Measurements from ENCODE around the gene ZNF668.
A peak's percentile ranks its signal among the peaks of the same experiment; 100 is the strongest.

ZNF668 gene

GRCh38 chr16:31073970-31074813 lies at the start of gene ZNF668, which contains the start of gene ZNF646:
Gene ZNF668 (minus strand): TSS chr16:31074240. CDS start chr16:31064459, 9,781 bp downstream.
Gene ZNF646 (plus strand): TSS chr16:31074422. CDS start chr16:31076325, 1,903 bp downstream.
- peak; percentile 99 for DNase-seq

GRCh38 chr16:31120129-31120528 lies 46.1 kb upstream of the ZNF668 start:
- no peak for DNase-seq

- no peak for DNase-seq
These were observed 44.4 kb upstream of the ZNF668 start for GRCh38 chr16:31118223-31119155.

DNA sequence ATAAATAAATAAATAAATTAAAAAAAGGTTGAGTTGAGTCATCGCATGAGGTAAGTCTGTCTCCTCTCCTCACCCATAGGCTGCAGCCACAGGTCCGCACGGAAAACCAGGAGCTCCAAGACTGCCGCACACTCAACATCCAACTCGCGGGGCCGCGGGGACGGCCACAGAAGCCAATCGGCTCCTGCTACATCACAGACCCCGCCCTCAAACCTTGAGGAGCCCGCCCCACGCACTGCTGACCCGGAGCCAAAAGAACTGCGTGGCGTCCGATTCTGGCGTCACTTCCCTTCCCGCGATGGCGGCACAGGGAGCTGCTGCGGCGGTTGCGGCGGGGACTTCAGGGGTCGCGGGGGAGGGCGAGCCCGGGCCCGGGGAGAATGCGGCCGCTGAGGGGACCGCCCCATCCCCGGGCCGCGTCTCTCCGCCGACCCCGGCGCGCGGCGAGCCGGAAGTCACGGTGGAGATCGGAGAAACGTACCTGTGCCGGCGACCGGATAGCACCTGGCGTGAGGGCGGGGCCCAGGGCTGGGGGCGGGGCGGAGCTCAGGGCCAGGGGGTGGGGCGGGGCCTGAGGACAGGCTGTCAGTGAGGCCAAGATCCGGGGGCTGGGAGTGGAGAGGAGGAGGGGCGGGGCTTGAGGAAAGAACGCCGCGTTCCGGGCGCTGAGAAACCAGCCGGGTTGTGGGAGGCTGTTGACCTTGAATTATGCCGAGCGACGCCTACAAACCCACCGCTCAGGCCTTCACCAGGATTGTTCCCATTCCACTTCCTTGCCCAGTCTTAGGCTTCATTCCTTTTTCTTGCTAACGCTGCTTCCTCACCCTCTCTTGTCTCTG lies 43.6 kb upstream of the ZNF668 start, which contains the start of gene KAT8:
TSS of gene KAT8 (plus strand) at position 281 of the 839 bp plus-strand sequence. CDS start at position 299, 18 bp downstream.
- peak; percentile 99 for DNase-seq

GRCh38 chr16:31114468-31114867 lies 40.4 kb upstream of the ZNF668 start:
- DNase-seq, result no peak

DNA sequence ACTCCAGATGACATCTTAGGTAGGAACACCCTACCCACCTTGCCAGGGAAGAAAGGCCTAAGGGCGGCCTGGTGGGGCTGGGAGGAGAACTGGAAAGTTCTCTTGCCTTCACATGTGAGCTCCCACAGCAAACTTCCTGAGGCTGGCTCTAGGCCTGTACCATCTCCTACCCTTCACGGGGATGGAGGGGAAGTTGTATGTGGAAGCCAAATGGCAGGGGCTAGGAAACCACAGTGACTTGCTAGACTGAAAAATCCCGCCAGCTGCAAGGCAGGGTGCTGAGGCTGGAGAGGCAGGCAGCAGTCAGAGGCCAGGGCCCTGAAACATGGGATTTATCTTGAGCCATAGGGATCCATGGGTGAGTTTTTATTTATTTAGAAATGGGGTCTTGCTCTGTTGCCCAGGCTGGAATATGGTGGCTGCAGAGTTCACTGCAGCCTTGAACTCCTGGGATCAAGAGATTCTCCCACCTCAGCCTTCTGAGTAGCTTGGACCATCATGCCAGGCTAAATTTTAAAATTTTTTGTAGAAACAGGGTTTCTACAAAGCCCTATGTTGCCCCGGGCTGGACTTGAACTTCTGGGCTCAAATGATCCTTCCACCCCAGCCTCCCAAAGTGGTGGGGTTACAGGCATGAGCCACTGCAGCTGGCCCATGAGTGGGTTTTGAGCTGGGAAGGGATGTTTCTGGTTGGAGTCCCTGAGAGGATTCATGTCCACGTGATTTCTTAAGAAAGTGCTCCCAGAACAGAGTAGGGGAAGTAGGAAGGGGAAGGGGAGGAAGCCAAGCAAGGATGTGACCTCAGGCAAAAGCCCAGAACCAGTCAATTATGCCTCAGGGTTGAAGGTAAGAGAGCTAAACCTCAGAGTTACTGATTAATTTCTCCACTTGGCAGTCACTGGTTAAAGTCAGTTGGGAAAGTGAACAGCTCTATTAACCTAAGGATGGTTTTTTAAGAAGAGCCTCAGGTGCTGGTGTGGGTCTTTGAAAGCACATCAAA lies 39.4 kb upstream of the ZNF668 start:
- no peak for DNase-seq

- no peak for DNase-seq
These were observed 38.7 kb upstream of the ZNF668 start for GRCh38 chr16:31112711-31113110.

DNA sequence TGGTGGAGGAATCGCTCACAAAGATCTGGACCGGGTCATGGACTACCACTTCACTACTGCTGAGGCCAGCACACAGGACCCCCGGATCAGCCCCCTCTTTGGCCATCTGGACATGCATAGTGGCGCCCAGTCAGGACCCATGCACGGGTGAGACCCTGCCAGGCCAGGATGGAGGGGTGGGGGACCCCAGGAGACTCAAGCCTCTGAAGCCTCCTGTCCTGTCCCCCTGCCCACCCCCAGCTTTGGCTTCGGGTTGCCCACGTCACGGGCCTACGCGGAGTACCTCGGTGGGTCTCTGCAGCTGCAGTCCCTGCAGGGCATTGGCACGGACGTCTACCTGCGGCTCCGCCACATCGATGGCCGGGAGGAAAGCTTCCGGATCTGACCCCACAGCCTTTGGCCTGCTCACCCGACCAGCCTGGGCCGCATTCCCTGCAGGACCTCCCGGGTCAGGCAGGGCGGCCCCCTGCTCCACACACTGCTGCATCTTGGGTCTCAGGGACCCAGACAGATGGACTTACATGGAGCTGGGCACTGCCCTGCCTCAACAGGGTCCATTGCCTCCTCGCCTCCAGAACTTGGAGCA lies 37.9 kb upstream of the ZNF668 start:
- no peak for DNase-seq

- no peak for DNase-seq
These were observed 36.3 kb upstream of the ZNF668 start for GRCh38 chr16:31110106-31111034.

- no peak for DNase-seq
These were observed 35.6 kb upstream of the ZNF668 start for GRCh38 chr16:31109622-31110021.

- no peak for DNase-seq
These were observed 34.9 kb upstream of the ZNF668 start for GRCh38 chr16:31108794-31109558.

DNA sequence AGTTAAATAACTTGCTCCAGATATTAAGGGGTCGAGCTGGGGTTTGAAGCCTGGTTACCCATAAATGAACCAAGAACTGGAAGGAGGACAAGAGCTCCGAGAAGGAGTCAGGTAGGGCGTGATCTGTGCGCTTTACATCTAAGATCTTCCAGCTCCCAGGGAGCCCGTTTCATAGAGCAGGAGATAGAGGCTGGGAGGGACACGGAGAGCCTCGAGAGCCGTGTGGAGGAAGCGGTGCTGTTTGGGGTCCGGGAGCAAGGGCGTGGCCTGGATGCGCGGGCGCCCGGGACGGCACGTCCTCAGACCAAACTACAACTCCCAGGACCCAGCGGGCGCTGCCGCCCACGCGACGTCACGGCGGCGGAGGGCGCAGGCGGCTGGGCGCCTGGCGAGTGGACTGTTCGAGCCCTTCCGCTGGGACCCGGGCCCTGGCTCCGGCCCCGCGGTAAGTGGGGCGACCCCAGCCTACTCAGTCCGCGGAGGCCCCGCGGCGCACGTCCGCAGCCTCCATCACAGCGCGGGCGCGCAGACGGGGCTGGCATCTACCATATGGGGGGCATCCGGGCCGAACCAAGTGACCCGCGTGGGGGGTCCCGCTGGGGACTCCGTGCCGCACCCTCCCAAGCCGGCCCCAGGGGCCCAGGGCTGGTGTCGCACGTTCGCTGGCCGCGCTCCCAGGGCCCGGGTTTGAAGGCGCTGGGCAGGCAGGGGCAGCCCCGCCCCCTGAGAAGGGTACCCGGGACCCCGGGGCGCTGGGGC lies 34.2 kb upstream of the ZNF668 start, which contains the start of gene BCKDK:
TSS of gene BCKDK (plus strand) at position 352 of the 759 bp plus-strand sequence. CDS start 838 bp downstream, outside the sequence.
- DNase-seq, result peak; percentile 36

DNA sequence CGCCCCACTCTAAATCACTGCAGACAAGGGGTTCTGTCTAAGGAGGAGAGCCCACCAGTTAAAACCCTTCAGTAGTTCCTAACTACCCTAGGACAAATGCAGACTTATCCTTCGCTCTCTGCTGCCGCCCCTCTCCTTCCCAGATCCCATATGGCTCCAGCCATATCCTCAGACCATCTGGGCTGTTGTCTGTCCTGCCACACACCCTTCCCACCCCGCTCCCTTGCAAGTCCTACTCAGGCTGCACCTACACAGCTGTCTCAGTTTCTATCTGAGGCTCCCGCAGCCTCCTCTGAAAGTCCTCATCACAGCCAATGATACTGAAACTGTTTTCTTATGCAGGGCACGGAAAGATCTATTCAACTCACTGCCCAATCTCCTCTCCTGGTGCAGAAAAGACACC lies 33.4 kb upstream of the ZNF668 start:
- DNase-seq, result no peak

DNA sequence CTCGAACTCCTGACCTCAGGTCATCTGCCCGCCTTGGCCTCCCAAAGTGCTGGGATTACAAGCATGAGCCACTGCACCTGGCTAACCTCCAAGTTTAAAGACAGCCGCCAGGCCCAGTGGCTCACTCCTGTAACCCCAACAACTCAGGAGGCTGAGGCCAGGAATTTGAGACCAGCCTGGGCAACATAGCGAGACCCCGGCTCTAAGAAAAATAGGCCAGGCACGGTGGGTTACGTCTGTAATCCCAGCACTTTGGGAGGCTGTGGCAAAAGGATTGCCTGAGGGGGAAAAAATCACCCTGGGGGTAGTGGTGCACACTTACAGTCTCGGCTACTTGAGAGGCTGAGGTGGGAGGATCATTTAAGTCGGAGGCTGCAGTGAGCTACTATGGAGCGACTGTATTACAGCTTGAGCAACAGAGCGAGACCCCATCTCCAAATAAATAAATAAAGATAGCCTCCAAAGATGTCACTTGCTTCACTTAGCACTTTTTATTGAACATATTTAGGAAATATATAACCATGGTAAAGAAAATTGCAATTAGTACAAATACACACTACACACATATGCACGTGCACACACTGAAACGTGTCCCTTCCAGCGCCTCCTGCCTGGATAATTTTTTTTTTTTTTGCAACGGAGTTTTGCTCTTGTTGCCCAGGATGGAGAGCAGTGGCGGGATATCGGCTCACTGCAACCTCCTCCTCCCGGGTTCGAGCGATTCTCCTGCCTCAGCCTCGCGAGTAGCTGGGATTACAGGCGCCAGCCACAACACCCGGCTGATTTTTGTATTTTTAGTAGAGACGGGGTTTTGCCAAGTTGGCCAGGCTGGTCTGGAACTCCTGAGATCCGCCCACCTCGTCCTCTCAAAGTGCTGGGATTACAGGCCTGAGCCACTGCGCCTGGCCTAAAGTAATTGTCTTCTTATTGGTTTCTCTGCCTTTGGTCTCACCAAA lies 32.7 kb upstream of the ZNF668 start:
- DNase-seq, result no peak

GRCh38 chr16:31105677-31106213 lies 31.7 kb upstream of the ZNF668 start:
- no peak for DNase-seq
